Measurements from ENCODE around the gene COL6A2. TPM values are rescaled to one million over a fixed set of nuclear protein-coding genes. Genes with fewer than 3 reads are reported as not detected.

Gene COL6A2
- total RNA-seq, 2 experiments from 2014 or later: 6.7 to 8.4 TPM

- Mint-ChIP-seq H3K27me3 (ENCODE audit: low read depth) (no peaks in the 10 kb centered on the region), H3K27ac (no peak overlapping the region), H3K36me3 (ENCODE audit: low read depth) (no peaks in the 10 kb centered on the region), H3K9me3 (no peaks in the 10 kb centered on the region), H3K4me1 (ENCODE audit: low read depth) (no peaks in the 10 kb centered on the region), H3K4me3 (no peak overlapping the region)
- DNase-seq: no peak
- intact Hi-C loops (cut with micrococcal nuclease): no loop called here
- CTCF ChIA-PET: no interaction called here
These were observed 20.2 kb upstream of the COL6A2 start for GRCh38 chr21:46077674-46078101.

GRCh38 chr21:46078322-46078977 is 19.5 kb upstream of the COL6A2 start:
- no peaks in the 10 kb centered on the region for H3K27me3 Mint-ChIP-seq (ENCODE audit: low read depth)
- no peak overlapping the region for H3K4me3 Mint-ChIP-seq
- H3K27ac Mint-ChIP-seq: no peak overlapping the region
- H3K9me3 Mint-ChIP-seq: no peaks in the 10 kb centered on the region
- CTCF ChIA-PET: no interaction called here
- no peaks in the 10 kb centered on the region for H3K36me3 Mint-ChIP-seq (ENCODE audit: low read depth)
- H3K4me1 Mint-ChIP-seq (ENCODE audit: low read depth): no peaks in the 10 kb centered on the region
- no peak for DNase-seq
- intact Hi-C loops (cut with micrococcal nuclease): no loop called here

- CTCF ChIA-PET: no interaction called here
- Mint-ChIP-seq H3K9me3 (no peaks in the 10 kb centered on the region), H3K4me1 (ENCODE audit: low read depth) (no peaks in the 10 kb centered on the region), H3K27me3 (ENCODE audit: low read depth) (no peaks in the 10 kb centered on the region), H3K27ac (no peak overlapping the region), H3K36me3 (ENCODE audit: low read depth) (no peaks in the 10 kb centered on the region), H3K4me3 (no peak overlapping the region)
- no peak for DNase-seq
- intact Hi-C loops (cut with micrococcal nuclease): no loop called here
These were observed 18.9 kb upstream of the COL6A2 start for GRCh38 chr21:46078978-46079351.

- Mint-ChIP-seq H3K36me3 (ENCODE audit: low read depth) (no peaks in the 10 kb centered on the region), H3K4me3 (no peak overlapping the region), H3K27me3 (ENCODE audit: low read depth) (no peaks in the 10 kb centered on the region), H3K27ac (no peak overlapping the region), H3K9me3 (no peaks in the 10 kb centered on the region), H3K4me1 (ENCODE audit: low read depth) (no peaks in the 10 kb centered on the region)
- intact Hi-C loops (cut with micrococcal nuclease): no loop called here
- DNase-seq: no peak
- CTCF ChIA-PET: no interaction called here
These were observed 18.4 kb upstream of the COL6A2 start for GRCh38 chr21:46079352-46080170.

- DNase-seq: no peak
- Mint-ChIP-seq H3K36me3 (ENCODE audit: low read depth) (no peaks in the 10 kb centered on the region), H3K4me1 (ENCODE audit: low read depth) (no peaks in the 10 kb centered on the region), H3K27ac (no peak overlapping the region), H3K9me3 (no peaks in the 10 kb centered on the region), H3K27me3 (ENCODE audit: low read depth) (no peaks in the 10 kb centered on the region), H3K4me3 (no peak overlapping the region)
- intact Hi-C loops (cut with micrococcal nuclease): no loop called here
- CTCF ChIA-PET: no interaction called here
These were observed 17.5 kb upstream of the COL6A2 start for GRCh38 chr21:46080171-46081021.

- H3K36me3 Mint-ChIP-seq (ENCODE audit: low read depth): no peaks in the 10 kb centered on the region
- no peak overlapping the region for H3K4me3 Mint-ChIP-seq
- no peaks in the 10 kb centered on the region for H3K9me3 Mint-ChIP-seq
- H3K4me1 Mint-ChIP-seq (ENCODE audit: low read depth): no peaks in the 10 kb centered on the region
- no peak overlapping the region for H3K27ac Mint-ChIP-seq
- CTCF ChIA-PET: no interaction called here
- DNase-seq: no peak
- H3K27me3 Mint-ChIP-seq (ENCODE audit: low read depth): no peaks in the 10 kb centered on the region
- intact Hi-C loops (cut with micrococcal nuclease): no loop called here
These were observed 16.7 kb upstream of the COL6A2 start for GRCh38 chr21:46081022-46081861.

- no peaks in the 10 kb centered on the region for H3K4me1 Mint-ChIP-seq (ENCODE audit: low read depth)
- intact Hi-C loops (cut with micrococcal nuclease): no loop called here
- no peaks in the 10 kb centered on the region for H3K36me3 Mint-ChIP-seq (ENCODE audit: low read depth)
These were observed 15.8 kb upstream of the COL6A2 start for GRCh38 chr21:46081862-46082712.

GRCh38 chr21:46082713-46082962 is 15.3 kb upstream of the COL6A2 start:
- no peak overlapping the region for H3K4me3 Mint-ChIP-seq
- no peaks in the 10 kb centered on the region for H3K36me3 Mint-ChIP-seq (ENCODE audit: low read depth)
- intact Hi-C loops (cut with micrococcal nuclease): no loop called here
- no peaks in the 10 kb centered on the region for H3K27me3 Mint-ChIP-seq (ENCODE audit: low read depth)
- no peak for DNase-seq
- CTCF ChIA-PET: interaction anchor here (0.6 kb wide), 1 partner anchor 11 kb away, joined by 3 read pairs; no protein-coding TSS in a partner anchor
- H3K9me3 Mint-ChIP-seq: peaks cover 6% of the 10 kb centered on the region
- H3K27ac Mint-ChIP-seq: no peak overlapping the region
- no peaks in the 10 kb centered on the region for H3K4me1 Mint-ChIP-seq (ENCODE audit: low read depth)

More at GRCh38 chr21:46081862-46082712, 15.8 kb upstream of the COL6A2 start:
- Mint-ChIP-seq H3K9me3 (peaks cover 5% of the 10 kb centered on the region), H3K27ac (no peak overlapping the region), H3K27me3 (ENCODE audit: low read depth) (no peaks in the 10 kb centered on the region), H3K4me3 (no peak overlapping the region)
- no peak for DNase-seq
- CTCF ChIA-PET: interaction anchor here (0.6 kb wide), 1 partner anchor 11 kb away, joined by 3 read pairs; no protein-coding TSS in a partner anchor

GRCh38 chr21:46082963-46083790 is 14.7 kb upstream of the COL6A2 start:
- H3K36me3 Mint-ChIP-seq (ENCODE audit: low read depth): no peaks in the 10 kb centered on the region

GRCh38 chr21:46083791-46084561 is 13.9 kb upstream of the COL6A2 start:
- Mint-ChIP-seq H3K27me3 (ENCODE audit: low read depth) (no peaks in the 10 kb centered on the region), H3K9me3 (peaks cover 16% of the 10 kb centered on the region), H3K4me3 (no peak overlapping the region), H3K36me3 (ENCODE audit: low read depth) (no peaks in the 10 kb centered on the region), H3K4me1 (ENCODE audit: low read depth) (no peaks in the 10 kb centered on the region), H3K27ac (no peak overlapping the region)
- CTCF ChIA-PET: no interaction called here
- no peak for DNase-seq
- intact Hi-C loops (cut with micrococcal nuclease): no loop called here

More at GRCh38 chr21:46082963-46083790, 14.7 kb upstream of the COL6A2 start:
- CTCF ChIA-PET: no interaction called here
- Mint-ChIP-seq H3K9me3 (peaks cover 9% of the 10 kb centered on the region), H3K4me3 (no peak overlapping the region), H3K4me1 (ENCODE audit: low read depth) (no peaks in the 10 kb centered on the region), H3K27me3 (ENCODE audit: low read depth) (no peaks in the 10 kb centered on the region), H3K27ac (no peak overlapping the region)
- no peak for DNase-seq
- intact Hi-C loops (cut with micrococcal nuclease): no loop called here

All from activated naive CD4-positive, alpha-beta T cell treated with anti-CD3 and anti-CD28 coated beads for 36 hours (primary cell).